T47D (cell line): Measurements from ENCODE around the gene ST6GAL1.

ENCODE experiments used
- DNase-seq, 2 experiments: peaks; one replicate each; pipeline versions ENCODE4 v3.0.0 to v3.0.0-alpha.2; 2011 to 2012; ENCODE audit warnings: low read depth in 1 of 2, low spot score in 1 of 2
- JUND ChIP-seq: IDR thresholded peaks from 2 replicates; pipeline ENCODE4 v1.6.1; 2012; ENCODE audit warnings: low read depth
- in situ Hi-C: cut with HindIII; loops from 2 replicates; pipeline ENCODE4 v1.10.0; 2016; ENCODE audit warnings: low sequenced_read_pairs, low pct_unique_long_range_greater_than_20kb

ST6GAL1 gene

GRCh38 chr3:187093320-187093719 is 163.0 kb downstream of the ST6GAL1 start:
- in situ Hi-C loops = no loop called here
- DNase-seq = no peak
- no peak for TF ChIP-seq JUND

- no peak for TF ChIP-seq JUND
- in situ Hi-C loops = no loop called here
- peak in 1 of 2 experiments; percentile 22 for DNase-seq
Observed at GRCh38 chr3:187098923-187099512, 168.7 kb downstream of the ST6GAL1 start.

- in situ Hi-C loops = no loop called here
- no peak for TF ChIP-seq JUND
- peak; percentile 44 to 80 for DNase-seq
Observed at GRCh38 chr3:187101184-187102072, 171.1 kb downstream of the ST6GAL1 start.

GRCh38 chr3:187102073-187102634 is 171.8 kb downstream of the ST6GAL1 start:
- no peak for TF ChIP-seq JUND
- no peak for DNase-seq
- in situ Hi-C loops = no loop called here

- no peak for TF ChIP-seq JUND
- DNase-seq = no peak
- in situ Hi-C loops = no loop called here
Observed at GRCh38 chr3:187103251-187103650, 172.9 kb downstream of the ST6GAL1 start.

GRCh38 chr3:187104342-187104741 is 174.0 kb downstream of the ST6GAL1 start:
- TF ChIP-seq JUND = no peak
- in situ Hi-C loops = no loop called here
- no peak for DNase-seq

GRCh38 chr3:187104933-187105332 is 174.6 kb downstream of the ST6GAL1 start:
- TF ChIP-seq JUND = no peak
- in situ Hi-C loops = no loop called here
- no peak for DNase-seq

- in situ Hi-C loops = no loop called here
- no peak for DNase-seq
- no peak for TF ChIP-seq JUND
Observed at GRCh38 chr3:187105700-187106099, 175.4 kb downstream of the ST6GAL1 start.

- TF ChIP-seq JUND = no peak
- in situ Hi-C loops = no loop called here
- DNase-seq = peak in 1 of 2 experiments; percentile 75
Observed at GRCh38 chr3:187107989-187108388, 177.7 kb downstream of the ST6GAL1 start.

- no peak for DNase-seq
- no peak for TF ChIP-seq JUND
- in situ Hi-C loops = no loop called here
Observed at GRCh38 chr3:187110156-187110555, 179.8 kb downstream of the ST6GAL1 start.

- peak in 1 of 2 experiments; percentile 72 for DNase-seq
- in situ Hi-C loops = no loop called here
- TF ChIP-seq JUND = no peak
Observed at GRCh38 chr3:187112934-187113793, 182.8 kb downstream of the ST6GAL1 start.

GRCh38 chr3:187114511-187114910 is 184.2 kb downstream of the ST6GAL1 start:
- TF ChIP-seq JUND = no peak
- no peak for DNase-seq
- in situ Hi-C loops = no loop called here
